Measurements from ENCODE around the gene GPA33. TPM values are rescaled to one million over a fixed set of nuclear protein-coding genes. Genes with fewer than 3 reads are reported as not detected.

The GPA33 gene
- total and polyA plus RNA-seq, 9 of the 15 experiments (the other 6 are each of a cell fraction or from before 2014, with no cell fraction given), result 0.13 TPM; not detected in 8

DNA sequence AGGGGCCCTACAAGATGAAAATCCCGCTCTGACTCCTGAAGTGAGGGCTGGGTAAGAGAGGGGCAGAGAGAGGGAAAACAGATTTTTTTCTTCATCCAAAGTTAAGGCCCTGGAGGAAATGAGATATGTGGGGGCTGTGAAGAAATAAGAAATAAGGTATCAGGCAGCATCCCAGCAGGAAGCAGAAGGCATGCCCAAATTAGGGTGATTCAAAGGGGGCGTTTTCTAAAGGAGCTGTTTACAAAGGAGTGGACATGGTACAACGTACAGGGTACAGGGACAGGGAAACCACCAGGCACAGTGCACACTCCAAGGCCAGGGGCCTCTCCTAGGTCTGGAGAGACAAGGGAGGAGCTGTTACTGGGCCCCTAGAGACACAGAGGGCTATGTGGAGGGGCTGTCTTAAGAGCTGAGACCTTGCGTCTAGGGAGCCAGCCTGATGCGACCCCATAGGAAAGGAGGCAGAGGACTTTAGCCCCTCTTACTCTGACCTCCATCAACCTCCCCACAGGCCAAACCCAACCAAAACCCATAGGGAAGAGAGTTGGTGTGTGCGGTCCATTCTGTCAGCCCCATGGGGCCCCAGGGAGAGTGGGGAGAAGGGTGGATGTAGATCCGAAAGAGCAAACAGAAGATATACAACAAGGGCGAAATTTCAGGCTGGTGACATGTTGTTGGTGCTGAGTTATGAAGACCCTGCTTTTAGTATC is 42.3 kb upstream of the GPA33 start:
- Histone ChIP-seq H3K4me1 (replicated peaks in 1 of 2; ENCODE audit: control insufficient read depth in 2 of 2, insufficient read depth in 2 of 2, low read length in 2 of 2) (no peaks in the 10 kb centered on the region), H3K9me3 (replicated peaks; ENCODE audit: control insufficient read depth, insufficient read depth, low read depth, low read length) (no peaks in the 10 kb centered on the region), H3K36me3 (ENCODE audit: control insufficient read depth, insufficient read depth, low read length) (no peaks in the 10 kb centered on the region), H3K4me3 (no peak overlapping the region), H3K79me2 (ENCODE audit: control insufficient read depth, insufficient read depth, low read length) (no peaks in the 10 kb centered on the region), H3K27me3 (ENCODE audit: control insufficient read depth in 2 of 2, insufficient read depth in 2 of 2, low read length in 2 of 2) (peaks cover 38 to 54% of the 10 kb centered on the region in 2 experiments), H3K4me2 (ENCODE audit: insufficient read depth, low read length) (no peak overlapping the region), H3K9me1 (ENCODE audit: control insufficient read depth, insufficient read depth, low read length) (no peaks in the 10 kb centered on the region), H3K9ac (ENCODE audit: insufficient read depth in 1 of 2, low read depth in 2 of 2, low read length in 2 of 2) (no peak overlapping the region), H3K27ac (ENCODE audit: extremely low read depth, low read depth, low read length) (no peak overlapping the region), H4K20me1 (replicated peaks; ENCODE audit: control insufficient read depth, insufficient read depth, low read length) (no peaks in the 10 kb centered on the region), H2AFZ (ENCODE audit: low read depth, low read length) (no peak overlapping the region)
- 4% methylated on average over 8 of the region's 8 CpGs for WGBS (ENCODE audit: insufficient coverage, low coverage, missing lambda C conversion rate)
- POLR2A ChIA-PET, result no interaction called here
- CTCF ChIA-PET (ENCODE audit: low intra/inter-chr PET ratio), result no interaction called here
- DNase-seq (ENCODE audit: extremely low read depth in 1 of 4, low spot score in 3 of 4), result no peak
- FAIRE-seq, result no peak
- ATAC-seq, result no peak
- intact Hi-C loops (cut with micrococcal nuclease) (no loop called here), in situ Hi-C loops (cut with MboI) (no loop called here)
- no TSS peak for BruUV-seq (replicated peaks)
- TF ChIP-seq SRF (CRISPR knock-in tag; IDR thresholded peaks at IDR 0.05), result peak in 1 of 2 experiments; percentile 74; a peak in 2 of 4 replicates
- no peak for TF ChIP-seq PCBP2 (IDR thresholded peaks at IDR 0.05; ENCODE audit: low read depth, low read length, poor library complexity, severe bottlenecking)

DNA sequence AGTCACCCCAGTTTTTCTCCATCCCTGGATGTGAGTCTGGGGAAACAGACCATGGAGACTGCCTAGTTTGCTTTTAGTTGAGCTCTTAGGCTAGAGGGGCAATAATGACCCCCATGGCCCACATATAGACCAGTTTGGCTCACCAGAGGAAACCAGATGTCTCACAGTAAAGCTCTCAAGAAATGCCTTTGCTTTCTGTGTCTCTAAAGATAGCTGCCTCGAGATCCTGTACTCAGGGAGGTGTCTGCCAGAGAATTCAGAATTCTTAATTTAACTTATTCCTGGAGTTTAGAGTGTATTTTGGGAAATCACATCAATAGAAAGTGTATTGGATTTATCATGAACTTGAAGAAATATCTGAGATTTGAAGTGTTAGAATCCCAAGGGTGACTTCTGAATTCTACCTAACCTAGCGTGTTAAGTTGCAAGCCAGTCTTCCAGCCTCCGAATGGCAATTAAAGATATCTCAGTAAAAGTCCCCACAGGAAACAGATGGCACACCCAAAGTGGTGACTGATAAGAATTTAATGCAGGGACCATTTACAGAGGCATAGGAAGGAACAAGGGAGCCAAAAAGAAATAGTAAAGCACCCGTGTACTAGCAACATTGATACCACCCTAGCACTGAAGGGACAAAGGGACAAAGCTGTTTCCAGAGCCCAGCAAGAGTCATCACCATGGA is 40.8 kb upstream of the GPA33 start:
- DNase-seq (ENCODE audit: extremely low read depth in 1 of 4, low spot score in 3 of 4) (no peak), ATAC-seq (no peak), FAIRE-seq (no peak)
- Histone ChIP-seq H3K27ac (ENCODE audit: extremely low read depth, low read depth, low read length) (no peak overlapping the region), H3K4me2 (ENCODE audit: insufficient read depth, low read length) (no peak overlapping the region), H3K79me2 (ENCODE audit: control insufficient read depth, insufficient read depth, low read length) (no peaks in the 10 kb centered on the region), H4K20me1 (replicated peaks; ENCODE audit: control insufficient read depth, insufficient read depth, low read length) (no peaks in the 10 kb centered on the region), H2AFZ (ENCODE audit: low read depth, low read length) (no peak overlapping the region), H3K4me3 (no peak overlapping the region), H3K4me1 (replicated peaks in 1 of 2; ENCODE audit: control insufficient read depth in 2 of 2, insufficient read depth in 2 of 2, low read length in 2 of 2) (peaks cover 0 to 5% of the 10 kb centered on the region in 2 experiments; a peak in 1 of 5 replicates), H3K9ac (ENCODE audit: insufficient read depth in 1 of 2, low read depth in 2 of 2, low read length in 2 of 2) (no peak overlapping the region), H3K9me3 (replicated peaks; ENCODE audit: control insufficient read depth, insufficient read depth, low read depth, low read length) (no peaks in the 10 kb centered on the region), H3K27me3 (ENCODE audit: control insufficient read depth in 2 of 2, insufficient read depth in 2 of 2, low read length in 2 of 2) (peaks cover 53 to 64% of the 10 kb centered on the region in 2 experiments), H3K9me1 (ENCODE audit: control insufficient read depth, insufficient read depth, low read length) (peaks cover 2% of the 10 kb centered on the region), H3K36me3 (ENCODE audit: control insufficient read depth, insufficient read depth, low read length) (no peaks in the 10 kb centered on the region)
- intact Hi-C loops (cut with micrococcal nuclease), result no loop called here
- 0% methylated on average over 4 of the region's 4 CpGs for WGBS (ENCODE audit: insufficient coverage, low coverage, missing lambda C conversion rate)
- ChIA-PET POLR2A (no interaction called here), CTCF (ENCODE audit: low intra/inter-chr PET ratio) (no interaction called here)
- in situ Hi-C loops (cut with MboI), result no loop called here
- no TSS peak for BruUV-seq (replicated peaks)
- no peak for TF ChIP-seq ATF7 (IDR thresholded peaks at IDR 0.05)
- TF ChIP-seq ZNF696 (CRISPR knock-in tag; conservative IDR thresholded peaks at IDR 0.05), result no peak
- TF ChIP-seq L3MBTL2 (IDR thresholded peaks at IDR 0.05), result no peak
- no peak for TF ChIP-seq LARP7 (IDR thresholded peaks at IDR 0.05)
- no peak for TF ChIP-seq ETV1 (tag; conservative IDR thresholded peaks at IDR 0.05; ENCODE audit: low read depth)
- TF ChIP-seq TCF7 (IDR thresholded peaks at IDR 0.05; ENCODE audit: borderline replicate concordance), result no peak
- TF ChIP-seq, protein P1, sequence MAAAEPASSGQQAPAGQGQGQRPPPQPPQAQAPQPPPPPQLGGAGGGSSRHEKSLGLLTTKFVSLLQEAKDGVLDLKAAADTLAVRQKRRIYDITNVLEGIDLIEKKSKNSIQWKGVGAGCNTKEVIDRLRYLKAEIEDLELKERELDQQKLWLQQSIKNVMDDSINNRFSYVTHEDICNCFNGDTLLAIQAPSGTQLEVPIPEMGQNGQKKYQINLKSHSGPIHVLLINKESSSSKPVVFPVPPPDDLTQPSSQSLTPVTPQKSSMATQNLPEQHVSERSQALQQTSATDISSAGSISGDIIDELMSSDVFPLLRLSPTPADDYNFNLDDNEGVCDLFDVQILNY (CRISPR knock-in tag; IDR thresholded peaks at IDR 0.05), result no peak
- TF ChIP-seq GTF2E2 (tag; IDR thresholded peaks at IDR 0.05), result no peak
- no peak for TF ChIP-seq XRCC5 (IDR thresholded peaks at IDR 0.05; ENCODE audit: low read depth, low read length)
- TF ChIP-seq, protein P2, sequence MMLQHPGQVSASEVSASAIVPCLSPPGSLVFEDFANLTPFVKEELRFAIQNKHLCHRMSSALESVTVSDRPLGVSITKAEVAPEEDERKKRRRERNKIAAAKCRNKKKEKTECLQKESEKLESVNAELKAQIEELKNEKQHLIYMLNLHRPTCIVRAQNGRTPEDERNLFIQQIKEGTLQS (IDR thresholded peaks at IDR 0.05), result no peak
- TF ChIP-seq, protein P2 (CRISPR knock-in tag; conservative IDR thresholded peaks at IDR 0.05), result no peak
- TF ChIP-seq ZNF668 (CRISPR knock-in tag; IDR thresholded peaks at IDR 0.05), result no peak
